GM11168 (cell line): ENCODE measurements around the gene AUH.
"Not testable (repeated sequence)": the region's sequence is repeated elsewhere in the genome, so short reads cannot be mapped to it uniquely, and the experiment has no call there.

ENCODE experiments used
- in situ Hi-C: fragments of 300-500 bp; cut with MboI; formaldehyde crosslinking; loops from one replicate; pipeline ENCODE4 v1.12.0; 2022; ENCODE audit warnings: low sequenced_read_pairs; ENCODE audit not compliant: unreplicated experiment

Gene AUH, protein sequence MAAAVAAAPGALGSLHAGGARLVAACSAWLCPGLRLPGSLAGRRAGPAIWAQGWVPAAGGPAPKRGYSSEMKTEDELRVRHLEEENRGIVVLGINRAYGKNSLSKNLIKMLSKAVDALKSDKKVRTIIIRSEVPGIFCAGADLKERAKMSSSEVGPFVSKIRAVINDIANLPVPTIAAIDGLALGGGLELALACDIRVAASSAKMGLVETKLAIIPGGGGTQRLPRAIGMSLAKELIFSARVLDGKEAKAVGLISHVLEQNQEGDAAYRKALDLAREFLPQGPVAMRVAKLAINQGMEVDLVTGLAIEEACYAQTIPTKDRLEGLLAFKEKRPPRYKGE

DNA sequence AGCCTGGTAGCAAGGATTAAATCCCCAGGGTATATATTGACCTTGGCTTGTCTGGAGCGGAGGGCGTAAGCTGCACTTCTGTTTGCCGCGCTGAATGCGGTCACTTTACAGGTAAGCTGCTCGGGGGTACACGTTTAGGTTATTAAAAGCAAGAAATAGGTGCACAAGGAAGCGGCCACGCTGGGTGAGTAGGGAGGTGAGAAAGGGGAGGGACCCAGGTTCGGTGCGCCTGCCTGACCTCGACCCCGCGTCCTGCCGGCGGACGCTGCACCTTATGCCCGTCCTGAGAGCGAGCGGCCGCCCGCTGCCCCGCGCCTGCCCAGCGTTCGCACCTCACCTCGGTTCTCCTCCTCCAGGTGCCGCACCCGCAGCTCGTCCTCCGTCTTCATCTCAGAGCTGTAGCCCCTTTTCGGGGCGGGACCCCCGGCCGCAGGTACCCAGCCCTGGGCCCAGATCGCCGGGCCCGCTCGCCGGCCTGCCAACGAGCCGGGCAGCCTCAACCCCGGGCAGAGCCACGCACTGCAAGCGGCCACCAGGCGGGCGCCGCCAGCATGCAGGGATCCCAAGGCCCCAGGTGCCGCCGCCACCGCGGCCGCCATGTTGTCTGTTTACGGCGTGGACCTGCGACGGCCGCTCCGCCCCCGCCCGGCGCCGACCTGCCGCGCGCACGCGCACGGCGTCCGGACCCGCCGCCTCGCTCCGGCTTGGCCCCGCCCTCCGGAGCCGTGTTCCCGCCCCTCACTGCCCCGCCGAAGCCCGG lies at the start of gene AUH:
Gene AUH (minus strand): TSS at position 628 of the 760 bp plus-strand sequence. CDS start 29 bp downstream, at position 599.
- in situ Hi-C loops: no loop called here

DNA sequence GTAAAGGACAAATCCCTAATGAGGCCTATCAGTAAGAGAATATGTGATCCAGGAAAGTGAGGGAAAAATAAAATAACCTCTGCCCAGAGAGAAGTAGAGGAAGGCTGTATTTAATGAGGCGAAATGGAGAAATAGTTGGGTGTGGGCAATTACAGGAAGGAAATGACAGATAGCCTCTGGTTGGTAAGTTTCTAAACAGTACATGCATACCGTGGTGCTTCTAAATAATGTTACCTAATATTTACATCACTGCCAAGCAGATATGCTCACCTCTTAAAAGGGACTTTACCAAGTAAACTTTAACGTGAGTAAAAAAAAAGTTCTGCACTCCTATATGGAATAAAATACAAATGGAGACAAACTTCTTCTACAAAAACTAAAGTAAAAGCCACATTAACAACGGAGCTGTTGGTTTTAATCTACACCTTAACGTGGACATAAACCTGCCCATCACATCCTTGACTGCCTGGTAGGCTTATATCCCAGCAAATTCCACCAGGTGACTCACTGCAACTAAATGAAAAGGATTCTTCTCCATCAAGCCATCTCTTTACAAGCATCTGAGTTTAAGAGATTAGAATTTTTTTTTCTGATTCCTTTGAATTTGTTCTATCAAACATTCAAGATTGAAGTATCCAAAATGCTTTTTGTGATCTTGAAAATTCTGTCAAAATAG lies 49.5 kb upstream of the AUH start:
- in situ Hi-C loops: no loop called here

DNA sequence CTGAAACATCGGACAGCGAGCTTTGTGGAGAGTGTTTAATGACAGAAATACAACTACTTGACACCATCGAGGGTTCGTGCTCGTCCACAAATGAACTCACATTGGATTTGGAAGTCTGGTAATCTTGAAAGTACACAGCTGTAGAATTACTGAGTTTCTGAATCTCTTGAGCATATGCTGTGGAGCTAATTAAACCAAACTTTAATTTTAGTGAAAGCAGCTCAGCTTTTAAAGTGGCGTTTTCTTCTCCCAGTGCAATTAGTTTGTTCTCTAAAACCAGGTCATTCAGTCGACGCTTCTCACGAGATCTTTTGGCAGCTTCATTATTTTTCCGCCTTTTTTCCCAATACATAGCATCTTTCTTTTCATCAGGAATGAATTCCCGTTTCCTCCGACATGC lies 48.4 kb upstream of the AUH start:
- in situ Hi-C loops: no loop called here

DNA sequence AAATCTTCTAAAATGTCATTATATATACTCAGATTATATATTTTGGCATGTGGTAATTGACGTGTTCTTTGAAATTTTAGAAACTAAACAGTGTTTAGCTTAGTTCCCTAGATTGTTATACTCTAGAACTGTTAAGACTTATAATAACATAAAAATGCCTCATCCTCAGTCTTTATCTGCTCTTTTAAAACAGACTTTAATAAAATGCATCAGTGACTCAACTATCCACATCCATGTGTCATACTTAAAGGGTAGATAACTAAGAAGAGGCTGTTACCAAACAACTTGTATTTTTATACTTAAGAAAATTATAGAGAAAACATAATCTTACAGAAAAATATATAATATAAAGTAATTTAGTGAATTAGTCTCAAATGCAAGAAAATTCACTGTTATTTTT lies 46.8 kb upstream of the AUH start:
- in situ Hi-C loops: no loop called here

DNA sequence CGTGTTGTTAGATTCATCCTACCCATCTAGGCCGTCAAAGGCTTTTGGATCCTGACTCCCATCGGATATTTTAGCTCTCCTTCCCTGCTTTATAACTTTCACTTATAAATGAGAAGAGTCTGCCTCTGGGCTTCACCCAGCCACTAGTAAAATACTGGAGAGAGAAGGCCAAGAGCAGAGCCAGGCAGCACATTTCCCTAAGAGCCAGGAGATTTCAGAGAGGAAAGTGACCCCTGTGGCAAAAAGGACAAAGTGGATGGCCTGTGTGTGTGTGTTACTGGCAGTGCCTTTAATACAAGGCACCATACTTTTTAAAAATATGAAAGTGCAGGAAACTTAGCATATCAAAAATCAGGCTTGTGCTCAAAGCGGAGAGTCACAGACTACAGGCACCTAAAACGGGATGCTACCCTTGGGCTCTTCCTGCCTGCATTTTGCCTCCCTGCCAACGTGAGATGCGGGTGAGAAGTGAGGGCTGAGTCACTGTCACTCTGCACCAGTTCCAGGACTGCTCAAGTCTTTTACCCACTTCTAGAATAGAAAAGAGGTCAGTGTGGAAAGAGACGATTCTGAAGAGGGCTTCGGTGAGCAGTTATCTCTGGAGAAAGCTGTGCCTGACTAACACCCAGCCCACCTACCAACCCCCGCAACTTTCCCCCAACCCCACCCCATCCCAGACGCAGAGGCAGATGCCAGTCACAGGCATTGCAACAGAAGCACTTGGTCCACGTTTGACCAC lies 46.0 kb upstream of the AUH start:
- in situ Hi-C loops: no loop called here

DNA sequence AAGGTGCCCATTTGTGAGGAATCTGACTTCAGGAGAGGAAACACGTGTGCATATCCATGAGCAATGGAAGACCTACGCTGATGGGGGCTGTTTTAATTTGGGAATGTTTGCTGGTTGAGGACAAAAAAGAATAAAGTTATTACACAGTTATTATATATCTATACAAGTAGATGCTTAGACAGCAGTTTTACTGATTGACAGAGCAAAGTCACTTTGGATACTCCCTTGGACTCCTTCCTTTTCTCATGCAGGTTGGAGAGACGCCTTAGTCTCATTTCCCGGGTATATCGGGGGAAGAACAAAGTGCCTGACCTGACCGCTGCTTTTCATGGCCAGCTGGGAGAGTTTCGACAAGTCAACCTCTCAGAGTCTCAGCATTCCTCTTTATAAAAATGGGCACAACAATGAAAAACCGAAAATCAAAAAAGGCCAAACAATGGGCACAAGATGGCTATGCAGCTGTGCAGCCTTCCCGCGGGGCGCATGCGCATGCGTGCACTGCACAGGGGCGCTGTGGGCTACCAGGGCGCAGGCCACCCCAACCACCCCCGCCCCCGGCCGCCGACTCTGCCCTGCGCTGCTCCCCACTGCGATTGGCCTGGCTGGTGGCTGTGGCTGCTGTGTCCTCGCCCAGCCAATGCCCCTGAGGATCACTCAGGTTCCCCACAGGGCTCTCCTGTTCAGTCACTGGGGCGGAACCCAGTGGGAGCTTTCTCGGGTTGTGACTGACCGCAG lies 43.8 kb upstream of the AUH start:
- in situ Hi-C loops: no loop called here

DNA sequence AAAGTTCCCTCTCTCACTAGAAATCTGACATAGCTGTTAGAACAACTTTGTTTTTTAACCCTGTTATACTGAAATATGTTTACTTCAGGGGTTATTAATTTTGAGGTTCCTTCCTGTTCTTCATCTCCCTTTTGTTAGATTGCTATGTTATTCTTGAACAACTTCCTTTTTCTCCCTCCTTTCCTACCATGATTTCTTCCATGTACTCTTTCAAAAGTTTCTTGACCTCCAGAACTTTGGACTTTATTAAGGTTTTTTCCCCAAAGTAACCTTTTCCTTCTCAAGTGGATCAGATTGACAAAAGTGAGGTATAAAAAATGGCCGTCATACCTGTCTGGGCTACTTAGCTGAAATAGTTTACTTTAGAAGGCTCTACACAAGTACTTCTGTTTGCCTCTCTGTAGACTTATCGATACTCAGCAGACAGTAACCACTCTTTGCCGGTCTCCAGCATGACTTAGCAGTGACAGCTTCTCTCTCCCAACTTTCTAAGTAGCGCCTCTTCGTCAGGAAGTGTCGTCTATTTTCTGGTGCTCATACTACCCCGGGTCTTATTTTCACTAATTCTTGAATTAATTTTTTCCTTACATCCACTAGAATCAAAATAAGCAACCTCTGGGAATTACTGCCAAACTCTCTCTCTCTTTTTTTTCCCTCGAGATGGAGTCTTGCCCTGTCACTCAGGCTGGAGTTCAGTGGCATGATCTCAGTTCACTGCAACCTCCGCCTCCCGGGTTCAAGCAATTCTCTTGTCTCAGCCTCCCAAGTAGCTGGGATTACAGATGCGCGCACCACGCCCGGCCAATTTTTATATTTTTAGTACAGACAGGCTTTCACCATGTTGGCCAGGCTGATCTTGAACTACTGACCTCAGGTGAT lies 42.2 kb upstream of the AUH start:
- in situ Hi-C loops: no loop called here

DNA sequence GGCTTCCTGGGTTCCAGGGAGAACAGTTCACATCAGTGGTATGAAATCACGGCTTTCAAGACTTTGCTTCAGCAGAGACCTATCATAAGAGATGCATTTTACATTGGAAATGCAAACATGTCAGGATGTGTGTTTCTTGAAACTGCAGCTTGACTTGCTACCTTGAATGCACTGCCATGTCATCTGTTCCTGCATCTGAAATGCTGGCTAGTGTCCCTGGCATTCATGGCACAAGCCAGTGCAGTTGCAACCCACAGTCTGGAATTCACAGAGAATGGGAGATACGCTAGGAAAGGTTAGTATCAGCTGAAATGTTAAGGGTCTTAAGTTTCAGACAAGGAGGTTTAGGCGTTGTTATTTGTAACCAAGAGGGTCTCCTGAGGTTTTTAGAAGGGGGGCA lies 37.2 kb upstream of the AUH start:
- in situ Hi-C loops: no loop called here

DNA sequence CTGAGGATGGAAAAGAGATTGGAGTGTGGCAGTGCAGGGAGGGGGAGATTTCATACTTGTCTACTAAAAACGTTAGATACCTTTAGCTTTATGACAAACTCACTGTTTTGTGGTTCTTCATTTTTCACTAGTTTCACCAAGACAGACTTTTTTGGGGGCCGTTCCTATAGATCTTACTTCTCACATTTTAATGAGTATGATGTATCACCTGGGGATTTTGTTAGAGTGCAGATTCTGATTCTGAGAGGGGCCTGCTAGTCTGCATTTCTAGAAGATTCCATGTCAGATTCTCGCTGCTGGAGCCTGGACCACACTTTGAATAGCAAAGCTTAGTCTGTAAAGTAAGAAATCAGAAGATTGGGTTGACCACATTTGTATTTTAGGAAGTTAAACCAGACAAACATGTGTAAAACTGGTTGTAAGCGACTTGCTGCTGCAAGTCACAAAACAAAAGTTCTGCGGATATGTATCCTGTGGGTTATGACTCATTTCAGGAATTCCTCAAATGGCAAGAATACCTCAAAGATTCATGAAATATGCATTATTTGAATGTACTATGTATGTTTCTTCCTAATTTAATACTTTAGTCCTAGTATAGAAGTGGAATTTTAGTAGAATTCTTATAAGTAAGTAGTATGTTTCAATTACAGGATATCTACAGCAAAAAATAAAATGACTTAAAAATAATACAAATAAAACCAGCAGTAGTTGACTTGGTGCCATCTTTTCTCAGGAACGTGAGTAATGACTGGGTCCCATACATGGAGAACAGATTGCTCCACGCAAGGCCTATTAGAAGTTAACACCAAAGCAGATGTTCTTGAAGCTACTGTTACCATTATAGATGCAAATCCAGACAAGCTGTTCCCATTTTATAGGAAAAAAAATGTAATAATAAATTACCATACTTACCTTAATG lies 34.1 kb upstream of the AUH start:
- in situ Hi-C loops: no loop called here

DNA sequence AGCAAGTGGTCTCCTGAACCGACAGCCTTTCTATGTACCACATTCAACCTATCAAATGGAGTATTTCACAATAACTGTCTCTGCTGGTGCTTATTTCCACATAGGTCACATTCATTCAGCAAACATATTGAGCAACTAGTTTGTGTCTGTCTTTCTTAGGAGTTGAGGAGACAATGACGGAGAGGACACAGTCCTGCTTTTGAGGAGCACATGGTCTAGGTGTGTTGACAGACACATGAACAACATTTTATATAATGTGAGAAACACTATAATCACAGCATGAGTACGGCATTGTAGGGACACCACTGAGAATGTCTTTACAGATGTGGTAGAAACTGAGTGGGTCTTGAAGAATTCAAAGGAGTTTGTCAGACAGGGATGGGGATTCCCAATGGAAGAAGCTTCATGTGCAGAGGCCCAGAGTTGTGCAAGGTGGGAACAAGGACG lies 33.4 kb upstream of the AUH start:
- in situ Hi-C loops: no loop called here

DNA sequence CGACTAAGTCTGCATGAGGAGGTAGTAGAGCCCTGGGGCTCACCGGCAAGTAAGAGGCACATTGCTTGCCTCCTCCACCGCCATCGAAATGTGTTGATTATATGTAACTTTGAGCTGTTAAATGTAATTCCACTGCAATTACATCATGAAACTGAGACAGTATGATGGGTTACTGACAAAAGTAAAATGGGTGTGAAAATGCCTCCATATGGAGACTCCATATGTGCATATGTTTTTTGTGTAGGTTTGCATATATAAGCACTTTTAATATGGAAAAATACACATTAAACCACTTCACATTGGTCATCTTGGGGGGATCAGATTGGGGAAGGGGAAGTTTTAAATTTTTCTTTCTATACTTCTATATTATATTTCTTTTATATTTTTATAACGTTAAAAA lies 32.1 kb upstream of the AUH start:
- in situ Hi-C loops: no loop called here

DNA sequence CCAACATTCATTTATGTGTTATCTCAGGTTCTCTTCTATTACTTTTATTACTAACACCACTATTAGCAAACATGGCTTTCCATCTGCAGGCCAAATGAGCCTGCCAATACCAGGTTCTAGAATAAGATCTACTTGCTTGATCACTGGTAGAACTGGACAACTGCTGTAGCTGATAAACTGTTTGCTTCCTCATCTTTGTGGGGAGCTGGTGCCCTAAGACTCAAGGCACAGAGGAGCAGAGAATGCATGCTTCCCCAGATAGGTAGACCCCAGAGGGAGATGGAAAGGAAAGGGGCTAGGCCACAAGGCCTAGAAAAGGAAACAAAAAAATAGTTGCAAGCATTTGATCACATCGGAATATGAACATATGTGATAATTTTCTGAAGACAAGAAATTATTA lies 30.7 kb upstream of the AUH start:
- in situ Hi-C loops: no loop called here

DNA sequence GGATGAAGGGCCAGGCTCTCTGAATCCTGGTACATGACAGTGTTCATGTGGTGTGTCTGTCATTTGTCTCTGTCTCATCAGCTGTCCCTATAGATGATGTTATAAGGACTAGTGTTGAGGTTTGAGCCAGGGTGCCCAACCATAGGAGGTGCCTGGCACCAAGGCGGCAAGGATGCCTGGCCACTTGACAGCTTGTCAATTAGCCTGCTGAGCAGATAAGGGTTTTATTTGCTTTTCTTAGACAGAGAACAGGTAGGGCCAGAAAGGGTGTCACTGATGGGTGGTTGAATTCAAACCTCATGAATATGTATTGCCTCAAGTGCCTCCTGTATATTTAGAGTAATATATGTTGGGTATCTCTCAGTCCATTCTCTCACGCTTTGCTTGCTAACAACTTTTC lies 30.1 kb upstream of the AUH start:
- in situ Hi-C loops: no loop called here

DNA sequence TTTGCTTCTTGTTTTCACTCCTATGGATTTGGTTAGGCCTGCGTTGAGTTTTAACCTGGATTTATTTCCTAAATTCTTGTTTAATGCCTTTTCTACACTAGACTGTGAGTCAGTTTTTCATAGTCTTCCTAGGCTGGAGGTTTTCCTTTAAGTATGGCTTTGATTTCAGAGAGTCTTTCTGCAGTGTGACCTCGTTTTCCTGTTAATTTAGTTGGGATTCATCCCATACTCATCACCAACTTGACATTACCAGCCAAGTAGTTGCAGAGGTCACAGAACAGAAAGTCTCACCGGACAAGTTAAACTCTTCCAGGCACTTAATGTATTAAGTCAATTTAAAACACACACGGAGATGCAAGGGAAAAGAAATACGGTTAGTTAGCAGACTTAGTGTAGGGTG lies 29.7 kb upstream of the AUH start:
- in situ Hi-C loops: no loop called here

DNA sequence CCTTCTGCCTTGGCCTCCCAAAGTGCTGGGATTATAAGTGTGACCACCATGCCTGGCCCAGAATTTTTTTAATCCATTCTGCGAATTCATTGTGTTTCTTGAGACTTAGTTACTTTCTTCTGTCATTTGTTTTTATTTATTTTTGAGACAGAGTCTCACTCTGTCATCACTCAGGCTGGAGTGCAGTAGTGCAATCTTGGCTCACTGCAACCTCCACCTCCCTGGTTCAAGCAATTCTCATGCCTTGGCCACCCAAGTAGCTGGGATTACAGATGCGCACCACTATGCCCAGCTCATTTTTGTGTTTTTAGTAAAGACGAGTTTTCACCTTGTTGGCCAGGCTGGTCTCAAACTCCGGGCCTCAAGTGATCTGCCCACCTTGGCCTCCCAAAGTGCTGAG lies 28.0 kb upstream of the AUH start:
- in situ Hi-C loops: not testable (repeated sequence)

DNA sequence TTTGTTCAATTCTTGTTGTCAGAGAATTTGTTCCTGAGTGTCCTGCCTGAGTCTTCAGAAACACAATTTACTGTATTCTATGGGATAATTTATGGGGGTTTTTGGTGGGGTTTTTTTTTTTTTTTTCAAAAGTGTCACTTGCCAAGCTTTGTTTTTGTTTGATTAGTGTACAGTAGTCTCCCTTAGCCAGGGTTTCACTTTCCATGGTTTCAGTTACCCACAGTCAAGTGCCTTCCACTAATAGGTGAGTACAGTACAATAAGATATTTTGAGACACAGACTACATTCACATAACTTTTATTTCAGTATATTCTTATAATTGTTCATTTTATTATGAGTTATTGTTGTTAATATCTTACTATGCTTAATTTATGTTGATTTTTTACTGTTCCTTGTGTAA lies 25.0 kb upstream of the AUH start:
- in situ Hi-C loops: no loop called here

DNA sequence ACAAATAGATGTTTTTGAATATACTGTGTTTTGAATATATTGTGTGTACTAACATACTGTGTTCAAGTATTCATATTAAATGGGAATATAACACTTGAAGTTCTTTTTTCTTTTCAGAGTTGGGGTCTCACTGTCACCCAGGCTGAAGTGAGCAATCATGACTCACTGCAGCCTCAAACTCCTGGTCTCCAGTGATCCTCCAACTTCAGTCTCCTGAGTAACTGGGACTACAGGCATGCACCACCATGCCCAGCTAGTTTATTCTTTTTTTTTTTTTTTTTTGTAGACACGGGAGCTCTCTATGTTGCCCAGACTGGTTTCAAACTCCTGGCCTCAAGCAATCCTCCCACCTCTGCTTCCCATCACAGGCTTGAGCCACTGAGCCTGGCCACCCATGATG lies 23.2 kb upstream of the AUH start:
- in situ Hi-C loops: no loop called here

DNA sequence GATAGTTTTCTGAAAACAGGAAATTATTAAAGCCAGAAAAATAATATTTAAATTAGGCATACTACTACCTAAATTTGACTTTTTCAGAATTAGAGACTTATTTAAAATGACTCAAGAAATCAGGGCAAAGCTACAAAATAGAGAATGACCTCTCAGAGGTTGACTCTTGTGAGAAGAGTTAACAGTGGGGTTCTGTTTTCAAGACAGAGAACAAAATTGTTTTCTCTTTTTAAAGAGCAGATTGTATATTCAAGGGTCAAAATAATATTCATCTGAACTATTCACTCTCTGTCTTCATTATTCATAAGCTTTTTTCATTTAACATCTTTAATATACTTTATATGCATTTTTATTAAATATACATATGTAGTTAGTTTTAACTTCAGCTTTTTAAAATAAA lies 21.9 kb upstream of the AUH start:
- in situ Hi-C loops: no loop called here
